HG02571 (cell line): ENCODE measurements around the gene TNXB.
"Not testable (repeated sequence)": the region's sequence is repeated elsewhere in the genome, so short reads cannot be mapped to it uniquely, and the experiment has no call there.

Experiments used
- ATAC-seq: cut with Tn5 transposase; IDR thresholded peaks from one replicate; pipeline ENCODE4 v1.9.1; 2021; ENCODE audit warnings: mild to moderate bottlenecking, moderate library complexity; ENCODE audit not compliant: unreplicated experiment

Gene TNXB

GRCh38 chr6:32113386-32114352 is 4.5 kb upstream of the TNXB start:
- no peak for ATAC-seq

- ATAC-seq = no peak
These were observed 3.4 kb upstream of the TNXB start for GRCh38 chr6:32112431-32112980.

- no peak for ATAC-seq
These were observed 2.4 kb upstream of the TNXB start for GRCh38 chr6:32111424-32112066.

- ATAC-seq = no peak
These were observed 1.5 kb upstream of the TNXB start for GRCh38 chr6:32110632-32111031.

GRCh38 chr6:32109765-32110160 is 625 bp upstream of the TNXB start:
- ATAC-seq = no peak

GRCh38 chr6:32108727-32109113 is 418 bp downstream of the TNXB start:
- no peak for ATAC-seq

- no peak for ATAC-seq
These were observed 977 bp downstream of the TNXB start for GRCh38 chr6:32108094-32108627.

- no peak for ATAC-seq
These were observed 1.7 kb downstream of the TNXB start for GRCh38 chr6:32107406-32107805.

- no peak for ATAC-seq
These were observed 3.7 kb downstream of the TNXB start for GRCh38 chr6:32105433-32105832.

- ATAC-seq = no peak
These were observed 6.9 kb downstream of the TNXB start for GRCh38 chr6:32102255-32102654.

GRCh38 chr6:32100251-32100650 is 8.9 kb downstream of the TNXB start:
- ATAC-seq = not testable (repeated sequence)

- no peak for ATAC-seq
These were observed 11.8 kb downstream of the TNXB start for GRCh38 chr6:32097364-32097763.

GRCh38 chr6:32096394-32097258 is 12.5 kb downstream of the TNXB start:
- no peak for ATAC-seq

- no peak for ATAC-seq
These were observed 13.1 kb downstream of the TNXB start for GRCh38 chr6:32096087-32096393.

GRCh38 chr6:32095338-32096086 is 13.6 kb downstream of the TNXB start:
- no peak for ATAC-seq

GRCh38 chr6:32092760-32093497 is 16.2 kb downstream of the TNXB start:
- no peak for ATAC-seq

- ATAC-seq = no peak
These were observed 19.9 kb downstream of the TNXB start for GRCh38 chr6:32089082-32089828.

- ATAC-seq = no peak
These were observed 20.6 kb downstream of the TNXB start for GRCh38 chr6:32088487-32089049.
